Kidney tubule cell (primary cell): ENCODE results near the gene LZTS2.

Experiments
- DNase-seq: peaks from one replicate; pipeline ENCODE4 v3.0.0-alpha.2; 2018; ENCODE audit warnings: low spot score

The LZTS2 gene

DNA sequence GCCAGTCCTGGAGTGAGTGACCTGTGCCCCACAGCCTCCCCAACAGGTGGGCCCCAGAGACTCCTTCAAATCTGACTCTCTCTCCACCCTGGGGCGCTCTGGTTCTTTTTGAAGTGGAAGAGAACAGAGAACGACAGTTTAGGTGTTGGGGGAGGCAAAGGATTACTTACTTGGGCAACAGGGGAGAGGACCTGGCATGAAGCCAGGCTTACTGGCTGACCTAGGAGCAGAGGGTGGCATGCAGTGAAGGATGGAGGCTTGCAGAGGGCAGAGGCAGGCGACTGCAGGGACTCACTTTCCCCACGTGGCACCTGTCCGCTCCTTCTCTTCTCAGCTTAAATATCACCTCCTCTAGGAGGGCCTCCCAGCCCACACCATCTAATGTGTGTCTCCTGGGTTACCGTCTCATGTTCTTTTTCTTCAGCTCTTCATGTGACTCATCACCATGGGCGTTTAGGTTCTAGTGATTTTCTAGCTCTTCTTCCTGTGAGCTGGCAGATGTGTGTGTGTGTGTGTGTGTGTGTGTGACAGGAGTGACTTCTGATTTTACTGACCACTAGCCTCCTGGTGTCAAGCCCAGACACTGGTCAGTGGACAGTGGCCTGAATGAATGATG, 15.5 kb downstream of the LZTS2 start:
- DNase-seq, result peak; percentile 94

DNA sequence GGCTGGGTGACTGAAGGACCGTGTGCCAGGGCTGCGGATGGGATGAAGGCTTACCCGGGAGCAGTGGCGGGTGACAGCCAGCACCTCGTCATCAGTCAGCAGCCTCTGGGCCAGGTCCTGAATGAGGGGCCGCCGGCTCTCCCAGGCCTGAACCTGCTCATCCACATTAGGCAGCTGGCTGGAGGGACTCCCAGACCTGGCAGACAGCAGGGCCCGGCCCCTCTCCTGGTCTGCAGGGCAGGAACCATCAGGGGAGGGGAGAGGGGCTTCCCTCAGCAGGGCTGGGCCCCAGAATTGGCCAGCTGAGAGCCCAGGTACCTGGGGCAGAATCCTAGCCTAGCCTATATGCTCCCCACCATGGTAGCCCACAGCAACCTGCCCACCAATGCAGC, 16.0 kb downstream of the LZTS2 start:
- DNase-seq, result no peak

DNA sequence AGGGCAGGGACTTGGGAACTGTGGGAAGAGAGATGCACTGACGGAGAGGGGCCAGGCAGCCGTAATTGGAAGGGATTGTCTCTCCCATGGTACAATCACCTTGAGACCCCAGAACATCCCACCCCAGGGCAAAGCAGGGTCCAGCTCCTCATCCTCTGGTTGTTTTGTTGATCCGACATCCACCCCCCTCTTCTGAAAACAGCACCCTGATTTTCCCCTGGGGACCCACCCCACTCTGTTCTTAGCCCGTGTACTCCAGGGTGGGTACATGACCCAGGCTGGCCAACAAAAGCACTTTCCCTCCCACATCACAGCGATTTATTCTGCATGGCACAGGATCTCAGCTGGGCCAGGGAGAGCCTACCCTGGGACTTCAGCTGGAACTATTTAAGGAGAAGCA, 17.2 kb downstream of the LZTS2 start:
- no peak for DNase-seq

DNA sequence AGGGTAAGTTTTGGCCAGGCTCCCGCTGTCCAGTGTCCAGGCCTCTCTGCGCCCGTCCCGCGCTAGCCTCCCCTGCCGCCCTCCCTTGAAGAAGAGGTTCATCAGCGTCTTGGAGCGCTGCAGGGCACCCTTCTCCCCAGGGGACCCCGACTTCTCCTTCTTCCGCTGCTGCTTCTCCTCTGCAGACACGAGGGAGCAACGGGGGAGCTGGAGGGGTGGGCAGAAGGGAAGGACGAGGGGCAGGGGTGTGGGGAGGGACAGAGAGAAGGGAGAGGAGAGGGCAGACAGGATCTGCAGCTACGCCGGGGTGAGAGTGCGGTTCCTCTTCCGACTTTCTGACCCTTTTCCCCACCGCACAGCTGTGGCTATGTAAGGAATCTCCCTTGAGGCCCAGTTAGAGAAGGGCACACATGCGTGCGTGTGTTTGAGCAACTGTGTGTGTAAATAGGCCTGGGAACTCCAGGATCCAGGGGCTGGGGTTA, 18.6 kb downstream of the LZTS2 start:
- no peak for DNase-seq

DNA sequence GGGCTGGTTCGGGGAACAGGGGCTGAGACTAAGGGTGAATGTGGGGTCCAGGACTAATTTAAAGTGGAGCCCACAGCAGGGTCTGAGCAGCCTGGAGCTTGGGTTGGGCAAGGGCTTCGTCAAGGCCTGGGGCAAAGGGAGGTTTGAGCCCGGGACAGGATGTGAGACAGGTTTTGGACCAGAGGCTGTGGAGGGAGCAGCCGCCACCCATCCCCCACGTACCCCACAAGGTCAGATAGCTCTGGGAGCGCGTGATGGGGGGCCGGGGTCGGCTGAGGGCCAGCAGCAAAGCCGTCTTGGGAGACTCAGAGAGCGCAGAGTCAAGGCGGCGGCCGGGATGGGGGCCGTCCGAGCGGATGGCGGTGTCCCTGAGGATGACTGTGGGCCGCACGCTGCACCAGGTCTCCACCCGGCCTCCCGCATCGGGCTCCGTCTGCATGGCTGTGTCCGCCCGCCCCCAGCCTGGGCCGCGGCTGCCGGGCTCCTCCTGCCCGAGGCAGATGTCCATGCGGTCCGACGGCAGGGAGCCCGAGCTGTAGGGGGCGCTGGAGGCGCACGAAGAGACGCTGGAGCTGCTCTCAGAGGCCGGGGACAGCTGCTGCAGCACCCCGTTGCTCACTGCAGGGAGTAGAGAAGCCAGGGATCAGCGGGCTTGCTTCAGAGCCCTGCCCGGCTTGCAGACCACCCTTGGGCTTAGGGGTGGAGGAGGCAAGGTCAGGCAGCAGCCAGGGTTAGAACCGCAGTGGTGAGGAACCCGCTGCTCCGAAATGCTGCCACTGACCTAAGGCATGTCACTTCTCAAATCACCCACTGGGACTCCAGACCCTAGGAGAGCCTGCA, 19.2 kb downstream of the LZTS2 start:
- DNase-seq, result peak; percentile 83

DNA sequence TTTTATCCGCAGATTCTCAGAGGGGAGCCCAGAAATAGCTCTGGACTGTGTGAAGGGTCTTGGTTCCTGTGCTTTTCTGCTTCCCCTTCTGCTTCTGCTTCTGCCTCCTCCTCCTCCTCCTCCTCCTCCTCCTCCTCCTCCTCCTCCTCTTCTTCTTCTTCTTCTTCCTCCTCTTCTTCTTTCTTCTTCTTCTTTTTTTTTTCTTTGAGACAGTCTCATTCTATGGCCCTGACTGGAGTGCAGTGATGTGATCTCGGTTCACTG, 19.8 kb downstream of the LZTS2 start:
- no peak for DNase-seq

DNA sequence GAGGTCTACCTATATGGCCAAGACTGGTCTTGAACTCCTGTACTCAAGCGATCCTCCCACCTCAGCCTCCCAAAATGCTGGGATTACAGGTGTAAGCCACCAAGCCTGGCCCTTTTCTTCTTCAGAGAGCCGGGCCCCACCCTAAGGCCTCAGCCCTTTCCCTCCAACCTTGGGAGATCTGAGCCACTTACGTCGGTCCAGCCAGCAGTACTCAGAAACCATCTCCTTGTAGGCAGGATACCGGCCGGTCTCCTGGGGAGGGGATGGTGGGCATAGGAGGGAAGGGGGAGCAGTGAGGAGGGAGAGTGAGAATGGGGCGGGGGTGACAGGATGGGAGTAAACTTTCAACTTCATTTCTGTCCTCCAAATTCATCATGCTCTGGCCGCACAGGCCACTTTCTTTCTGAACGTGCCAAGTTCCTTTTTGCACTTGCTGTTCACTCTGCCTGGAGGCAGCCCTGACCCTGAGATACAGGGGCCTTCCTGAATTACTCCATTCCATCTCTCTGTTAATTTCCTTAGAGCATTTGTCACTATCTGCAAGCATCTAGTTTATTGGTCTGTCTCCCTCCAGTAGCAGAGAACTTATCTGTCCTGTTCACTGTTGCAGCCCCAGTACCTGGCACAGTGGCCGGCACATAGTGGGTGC, 20.9 kb downstream of the LZTS2 start:
- no peak for DNase-seq

DNA sequence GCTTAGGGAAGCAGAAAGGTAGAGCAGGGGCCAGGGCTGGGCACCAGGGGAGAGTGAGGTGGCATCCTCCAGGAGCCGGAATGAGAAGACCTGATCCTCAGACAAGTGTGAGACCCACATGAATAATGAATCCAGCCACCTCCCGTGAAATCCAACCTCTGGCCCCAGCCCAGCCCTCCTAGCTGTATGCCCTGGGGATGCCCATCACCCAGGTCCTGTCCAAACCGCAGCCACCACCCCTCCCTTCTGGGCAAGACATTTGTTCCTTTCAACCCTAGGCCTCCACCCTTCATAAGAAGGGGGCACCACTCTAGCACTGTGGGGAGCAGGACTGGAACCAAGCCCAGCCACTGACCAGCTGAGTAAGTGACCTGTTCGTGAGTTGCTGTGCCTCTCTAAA, 21.6 kb downstream of the LZTS2 start:
- DNase-seq, result no peak

DNA sequence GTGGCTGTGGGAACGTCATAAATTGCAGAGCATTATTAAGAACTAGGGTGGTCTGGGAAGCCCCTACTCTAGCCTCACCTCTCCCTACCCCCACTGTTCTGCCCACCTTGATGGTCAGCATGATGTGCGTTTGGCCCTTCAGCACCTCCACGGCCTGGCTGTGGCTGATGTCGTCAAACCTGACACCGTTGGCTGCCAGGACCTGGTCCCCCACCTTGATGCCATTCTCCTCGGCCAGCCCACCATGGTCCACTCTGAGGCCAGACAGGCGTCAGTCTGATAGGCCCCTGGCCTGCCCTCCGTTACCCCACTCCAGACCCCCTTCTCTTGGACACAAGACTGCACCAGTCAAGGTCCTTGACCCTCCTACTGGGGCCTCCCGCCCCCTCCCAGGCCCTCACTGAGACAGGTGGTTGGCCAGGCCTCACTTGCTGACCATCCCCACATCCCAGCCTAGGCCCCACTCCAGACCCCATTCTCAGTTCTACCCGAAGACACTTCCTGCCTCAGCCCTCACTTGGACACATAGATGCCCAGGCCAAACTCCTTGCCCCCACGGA, 22.2 kb downstream of the LZTS2 start:
- DNase-seq, result no peak

DNA sequence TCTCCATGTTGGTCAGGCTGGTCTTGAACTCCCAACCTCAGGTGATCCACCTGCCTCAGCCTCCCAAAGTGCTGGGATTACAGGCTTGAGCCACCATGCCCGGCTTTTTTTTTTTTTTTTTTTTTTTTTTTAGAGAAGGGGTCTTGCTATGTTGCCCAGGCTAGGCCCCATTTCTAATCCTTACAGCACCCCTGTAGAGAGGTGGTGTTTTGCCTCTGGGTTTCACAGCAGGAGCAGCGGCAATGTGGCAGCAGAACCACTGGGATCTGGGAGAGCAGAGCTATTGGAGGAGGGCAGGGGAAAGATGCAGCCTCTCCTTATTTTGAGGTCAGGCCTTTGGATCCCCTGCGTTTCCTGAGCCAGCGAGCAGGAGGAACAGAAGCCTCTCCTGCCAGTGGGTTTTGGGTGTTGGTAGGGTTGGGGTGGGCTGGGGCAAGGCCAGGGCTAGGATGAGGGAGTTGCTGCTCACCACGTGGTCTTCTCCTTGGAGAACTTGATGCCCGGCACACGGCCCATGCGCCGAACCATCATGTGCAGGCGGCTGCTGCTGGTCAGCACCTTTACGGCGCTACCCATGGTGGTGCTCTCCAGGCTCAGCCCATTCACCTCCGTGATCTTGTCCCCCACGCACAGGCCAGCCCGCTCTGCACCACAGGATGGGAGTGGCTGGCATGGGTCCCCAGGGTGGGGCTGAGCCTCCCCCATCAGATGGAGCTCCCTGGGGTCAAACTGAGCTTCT, 23.5 kb downstream of the LZTS2 start:
- DNase-seq, result no peak

DNA sequence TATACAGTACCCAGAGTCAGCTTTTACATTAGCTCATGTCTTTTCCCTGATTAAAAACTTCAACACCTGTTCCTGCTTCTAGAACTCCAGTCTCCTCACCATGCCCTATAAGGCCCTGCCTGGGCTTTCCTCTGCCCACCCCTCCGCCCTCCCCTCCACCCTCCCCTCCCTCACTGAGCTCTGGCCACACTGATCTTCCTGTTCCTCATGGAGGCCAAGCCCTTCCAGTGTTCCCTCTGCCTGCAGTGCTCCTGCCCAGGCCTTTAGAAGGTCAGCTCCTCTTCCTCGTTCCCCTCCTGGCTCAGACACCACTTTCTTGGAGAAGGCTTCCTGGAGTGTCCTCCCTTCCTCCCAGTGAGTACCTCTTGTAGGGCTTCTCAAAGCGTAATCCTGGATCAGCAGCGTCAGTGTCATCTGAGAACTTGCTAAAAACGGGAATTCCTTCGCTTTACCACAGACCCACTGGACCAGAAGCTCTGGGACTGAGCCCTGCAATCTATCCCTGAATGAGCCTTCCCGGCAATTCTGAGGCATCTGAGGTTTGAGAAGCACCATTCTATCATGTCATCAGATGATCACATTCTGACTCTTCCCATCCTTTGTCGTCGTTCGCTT, 27.6 kb downstream of the LZTS2 start:
- DNase-seq, result no peak

DNA sequence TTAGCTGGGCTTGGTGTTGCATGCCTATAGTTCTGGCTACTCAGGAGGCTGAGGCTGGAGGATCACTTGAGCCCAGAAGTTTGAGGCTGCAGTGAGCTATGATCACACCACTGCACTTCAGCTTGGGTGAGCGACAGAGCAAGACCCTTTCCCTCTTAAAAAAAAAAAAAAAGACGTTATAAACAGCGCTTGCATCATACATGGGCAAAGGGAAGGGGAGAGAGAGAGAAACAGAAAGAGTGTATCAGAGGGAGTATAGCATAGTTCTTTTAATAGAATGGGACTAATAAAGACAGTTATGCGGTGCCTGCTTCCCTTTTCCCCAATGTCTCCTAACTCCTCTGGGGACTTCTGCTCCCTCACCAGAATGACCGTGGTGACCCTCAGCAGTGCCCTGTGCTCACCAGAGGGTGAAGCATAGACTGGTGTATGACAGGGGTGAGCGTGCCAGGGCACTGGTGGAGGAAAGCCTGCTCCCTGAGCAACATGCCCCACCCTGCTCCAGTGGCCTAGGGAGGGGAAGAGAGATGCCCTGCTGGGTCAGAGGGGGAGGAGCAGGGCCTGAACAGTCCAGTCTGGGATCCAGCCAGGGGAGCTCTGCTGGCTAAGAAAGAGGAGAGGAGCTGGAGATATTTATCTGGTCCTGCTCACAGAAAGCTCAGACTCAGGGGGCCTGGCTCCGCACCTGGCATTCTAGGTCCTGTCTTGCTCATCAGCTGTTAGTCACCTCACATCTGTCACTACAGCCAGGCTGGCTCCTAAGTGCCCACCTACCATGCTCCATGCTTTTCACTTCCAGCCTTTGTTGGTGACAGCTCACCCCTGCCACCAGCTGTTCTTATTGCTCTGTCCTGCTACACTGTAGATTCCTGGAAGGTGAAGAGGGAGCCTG, 29.1 kb downstream of the LZTS2 start:
- DNase-seq, result peak; percentile 29

DNA sequence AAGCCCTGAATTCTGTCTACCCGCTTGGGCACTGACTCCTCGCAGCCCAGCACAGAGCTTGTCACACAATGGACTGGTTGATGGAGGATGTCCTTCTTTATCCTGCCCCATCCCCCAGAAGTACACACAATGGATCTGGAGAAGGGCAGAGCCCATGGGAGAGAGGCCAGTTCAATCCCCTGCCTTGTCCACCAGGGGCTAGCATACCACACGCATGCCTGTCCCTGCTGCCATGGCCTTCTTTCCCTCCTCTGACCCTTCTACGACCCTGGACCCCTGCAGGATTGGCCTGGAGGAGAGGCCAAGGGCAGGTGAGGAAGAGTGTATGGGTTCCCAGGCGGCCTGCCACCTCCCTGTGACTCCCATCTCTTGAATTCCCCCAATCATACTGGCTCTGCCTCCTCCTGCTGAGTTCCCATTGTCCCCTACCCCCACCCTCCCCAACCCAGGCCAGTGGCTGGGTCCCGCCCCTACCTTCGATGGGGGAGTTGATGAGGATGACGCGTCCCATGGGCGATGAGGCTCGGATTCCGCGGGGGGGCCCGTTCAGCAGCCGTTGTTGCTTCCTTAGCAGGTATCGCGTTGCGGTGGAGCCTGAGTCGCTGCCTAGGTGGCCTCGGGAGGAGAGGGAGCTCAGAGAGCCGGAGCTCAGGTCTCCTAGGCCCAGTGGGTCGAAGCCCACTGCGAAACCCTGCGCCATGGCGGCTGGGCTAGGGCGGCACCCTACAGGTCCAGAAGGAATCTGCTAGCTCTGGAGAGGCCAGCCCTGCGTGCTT, 30.1 kb downstream of the LZTS2 start:
- DNase-seq, result peak; percentile 31

DNA sequence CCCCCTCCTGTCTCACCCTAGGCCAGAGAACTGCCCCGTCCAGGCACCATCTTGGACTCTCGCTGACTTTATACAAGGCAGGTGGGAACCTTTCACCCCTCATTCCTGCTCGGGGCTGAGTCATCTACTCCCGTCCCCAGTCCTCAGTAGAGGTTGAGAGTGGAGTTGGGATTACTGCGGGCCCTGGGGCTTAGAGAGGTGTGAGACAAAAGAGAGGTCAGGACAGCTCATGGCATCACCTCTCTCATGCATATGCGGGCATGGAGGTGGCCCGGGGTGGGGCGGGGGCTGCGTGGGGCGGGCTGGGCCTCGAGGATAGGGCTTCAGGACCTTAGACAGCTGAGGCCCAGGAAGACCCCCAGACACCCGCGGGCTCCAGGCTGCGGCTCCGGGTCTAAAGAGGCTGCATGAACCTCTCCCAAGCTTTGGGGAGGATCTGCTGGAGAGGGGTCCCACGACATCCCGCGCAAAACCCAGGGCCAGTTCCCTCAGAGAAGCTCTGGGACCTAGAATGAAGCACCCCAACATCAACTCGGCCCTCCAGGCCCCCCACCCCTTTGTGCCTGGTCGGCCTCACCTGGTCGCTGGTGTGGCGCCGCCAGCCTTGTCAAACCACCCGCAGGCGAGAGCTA, 31.0 kb downstream of the LZTS2 start:
- DNase-seq, result peak; percentile 54

DNA sequence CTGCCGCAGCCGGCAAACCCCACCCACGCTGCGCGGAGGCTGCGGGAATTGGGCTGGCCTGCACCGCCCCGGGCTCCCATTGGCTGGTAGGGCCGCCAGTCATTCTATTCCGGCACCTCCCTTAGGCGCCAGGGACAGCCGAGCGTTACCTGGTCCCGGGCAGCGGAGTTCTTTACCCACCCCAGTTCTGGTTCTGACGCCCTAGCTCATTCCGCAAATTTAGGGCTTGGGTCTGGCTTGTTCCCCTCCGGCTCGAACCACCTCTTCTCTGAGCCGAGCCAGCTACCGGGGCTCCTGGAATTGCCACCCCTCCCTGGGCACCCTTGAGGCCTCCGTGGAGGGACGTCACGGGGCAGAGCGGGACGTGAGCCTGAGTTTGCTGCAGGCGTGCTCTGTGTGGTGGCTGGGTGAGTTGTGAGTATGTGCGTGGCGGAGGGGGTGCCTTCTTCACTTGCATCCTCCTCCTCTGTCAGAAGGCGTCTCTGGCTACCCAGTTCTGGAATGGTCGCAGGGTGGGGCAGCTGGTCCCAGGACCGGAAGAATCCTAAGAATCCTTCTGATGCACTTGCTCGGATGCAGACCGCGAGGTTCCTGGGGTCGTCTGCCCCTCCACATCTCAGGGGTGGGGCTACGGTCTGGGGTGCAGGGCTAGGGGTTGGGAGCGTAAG, 31.7 kb downstream of the LZTS2 start, which contains the start of the genes PDZD7 and SFXN3:
Gene PDZD7 (minus strand): TSS at position 2 of the 668 bp plus-strand sequence. CDS start 910 bp downstream, outside the sequence.
Gene SFXN3 (plus strand): TSS at position 107 of the 668 bp plus-strand sequence. CDS start 3,461 bp downstream, outside the sequence.
- DNase-seq, result peak; percentile 94

DNA sequence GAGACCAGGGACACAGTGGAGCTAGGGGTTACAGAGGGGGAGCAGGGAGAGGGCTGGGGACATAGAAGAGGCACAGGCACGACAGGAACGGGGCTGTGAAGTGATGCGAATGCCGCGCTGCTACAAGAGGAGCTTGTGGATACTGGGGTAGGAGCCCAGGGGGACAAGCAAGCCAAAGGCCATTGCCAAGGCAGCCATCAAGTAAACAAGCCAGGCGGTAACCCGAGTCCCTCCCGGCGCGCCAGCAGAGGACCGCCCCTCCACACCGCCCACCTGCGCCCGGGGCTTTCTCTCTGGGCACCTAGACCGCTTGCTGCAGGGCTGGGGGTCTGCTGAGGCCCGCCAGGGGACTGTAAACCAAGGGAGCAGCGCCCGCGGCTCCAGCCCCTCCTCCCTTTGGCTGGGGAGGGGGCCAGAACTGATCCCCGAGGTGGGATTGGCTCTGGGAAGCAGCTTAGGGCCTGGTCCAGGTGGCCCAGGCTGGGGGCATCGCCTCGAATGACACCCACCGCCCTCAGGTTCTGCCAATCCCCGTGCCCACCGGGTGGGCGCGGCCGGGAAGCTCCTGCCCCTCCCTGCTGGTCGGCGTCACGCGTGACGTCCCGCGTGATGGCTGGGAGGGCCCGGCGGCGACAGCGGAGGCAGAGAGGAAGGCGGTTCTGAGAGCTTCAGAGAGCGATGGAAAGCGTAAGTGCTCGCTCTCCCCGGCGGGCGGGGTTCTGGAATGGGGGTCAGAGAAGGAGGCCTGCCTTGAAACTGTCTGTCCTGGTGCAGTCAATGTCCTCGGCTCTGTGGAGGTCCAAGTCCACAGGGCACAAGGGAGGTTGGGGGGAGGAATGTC, 32.4 kb downstream of the LZTS2 start:
- peak; percentile 69 for DNase-seq

DNA sequence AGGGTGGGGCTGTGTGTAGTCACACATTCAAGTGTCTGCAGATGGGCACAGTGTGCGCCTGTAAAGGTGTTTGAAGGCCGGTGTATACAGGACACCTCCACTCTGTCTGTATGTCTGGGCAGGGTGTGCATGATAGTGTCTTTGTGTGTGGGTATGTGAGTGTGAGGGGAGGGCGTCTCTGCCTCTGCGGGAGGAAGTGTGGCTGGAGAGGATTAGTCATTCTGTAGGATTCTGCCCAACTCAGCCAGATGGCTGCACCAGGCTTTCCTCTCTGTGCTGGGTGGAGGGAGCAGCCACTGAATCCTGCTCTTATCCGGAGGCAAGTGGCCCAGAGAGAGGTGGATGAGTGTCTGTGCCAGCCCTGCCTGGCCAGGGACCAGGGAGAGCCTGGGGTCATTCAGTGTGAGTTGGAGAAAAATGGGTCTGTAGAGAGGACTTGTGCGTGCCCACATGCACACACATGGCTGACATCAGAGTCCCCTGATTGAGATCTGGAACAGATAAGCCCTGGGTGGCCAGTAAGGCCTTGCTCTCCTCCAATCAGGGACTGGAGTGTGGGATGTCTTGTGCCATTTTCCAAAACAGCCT, 33.1 kb downstream of the LZTS2 start:
- peak; percentile 87 for DNase-seq
